Measurements from ENCODE around the gene PNKP.
A peak's percentile ranks its signal among the peaks of the same experiment; 100 is the strongest.

PNKP gene

DNA sequence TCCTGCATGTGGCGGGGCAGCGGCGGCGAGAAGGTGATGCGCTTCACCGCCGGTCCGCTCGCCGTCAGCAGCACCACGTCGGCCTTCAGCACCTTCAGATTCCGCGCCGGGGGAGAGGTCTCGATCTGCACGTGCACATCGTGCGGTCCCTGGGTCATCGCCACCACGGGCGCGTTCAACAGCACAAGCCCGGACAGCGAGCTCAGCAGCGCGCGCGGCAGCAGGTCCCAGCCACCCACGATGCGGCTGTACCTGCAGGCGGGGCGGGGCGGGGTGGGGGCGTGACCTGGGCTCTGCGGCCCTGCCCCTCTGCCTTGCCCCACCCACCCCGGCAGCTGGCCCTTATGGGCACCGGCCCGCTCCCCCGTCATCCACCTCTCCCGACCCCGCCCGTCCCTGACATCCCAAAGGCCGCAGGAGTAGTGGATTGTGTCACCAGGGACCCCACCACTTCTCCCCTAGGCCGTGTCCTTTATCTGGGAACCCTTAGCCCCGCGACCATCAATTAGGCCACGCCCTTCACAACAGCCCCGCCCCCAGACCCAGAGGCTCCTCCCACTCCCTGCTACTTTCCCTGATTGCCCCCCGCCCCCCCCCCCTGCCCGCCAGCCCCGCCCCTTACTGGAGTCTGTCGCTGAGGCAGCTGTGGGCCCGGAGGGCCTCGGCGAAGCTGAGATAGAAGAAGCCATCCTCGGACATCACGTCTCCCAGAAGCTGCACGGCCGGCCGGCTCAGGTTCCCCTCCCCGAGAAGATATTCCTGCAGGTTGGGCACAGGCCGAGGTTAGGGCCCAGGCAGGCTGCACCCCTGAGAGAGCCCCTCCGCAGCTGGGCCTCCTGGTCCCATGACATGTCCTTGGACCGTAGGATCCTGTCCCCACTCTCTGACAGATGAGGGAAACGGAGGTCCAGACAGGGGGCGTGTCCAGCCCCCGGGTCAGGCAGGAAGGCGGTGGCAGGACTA is 23.3 kb upstream of the PNKP start:
- peak; percentile 27 to 59 for DNase-seq (ENCODE audit: low read depth in 2 of 2)

GRCh38 chr19:49889687-49890348 is 22.4 kb upstream of the PNKP start:
- peak; percentile 42 to 47 for DNase-seq (ENCODE audit: low read depth in 2 of 2)

GRCh38 chr19:49889038-49889686 is 21.8 kb upstream of the PNKP start:
- no peak for DNase-seq (ENCODE audit: low read depth in 2 of 2)

- no peak for DNase-seq (ENCODE audit: low read depth in 2 of 2)
Measured at GRCh38 chr19:49888510-49888824, 21.1 kb upstream of the PNKP start.

DNA sequence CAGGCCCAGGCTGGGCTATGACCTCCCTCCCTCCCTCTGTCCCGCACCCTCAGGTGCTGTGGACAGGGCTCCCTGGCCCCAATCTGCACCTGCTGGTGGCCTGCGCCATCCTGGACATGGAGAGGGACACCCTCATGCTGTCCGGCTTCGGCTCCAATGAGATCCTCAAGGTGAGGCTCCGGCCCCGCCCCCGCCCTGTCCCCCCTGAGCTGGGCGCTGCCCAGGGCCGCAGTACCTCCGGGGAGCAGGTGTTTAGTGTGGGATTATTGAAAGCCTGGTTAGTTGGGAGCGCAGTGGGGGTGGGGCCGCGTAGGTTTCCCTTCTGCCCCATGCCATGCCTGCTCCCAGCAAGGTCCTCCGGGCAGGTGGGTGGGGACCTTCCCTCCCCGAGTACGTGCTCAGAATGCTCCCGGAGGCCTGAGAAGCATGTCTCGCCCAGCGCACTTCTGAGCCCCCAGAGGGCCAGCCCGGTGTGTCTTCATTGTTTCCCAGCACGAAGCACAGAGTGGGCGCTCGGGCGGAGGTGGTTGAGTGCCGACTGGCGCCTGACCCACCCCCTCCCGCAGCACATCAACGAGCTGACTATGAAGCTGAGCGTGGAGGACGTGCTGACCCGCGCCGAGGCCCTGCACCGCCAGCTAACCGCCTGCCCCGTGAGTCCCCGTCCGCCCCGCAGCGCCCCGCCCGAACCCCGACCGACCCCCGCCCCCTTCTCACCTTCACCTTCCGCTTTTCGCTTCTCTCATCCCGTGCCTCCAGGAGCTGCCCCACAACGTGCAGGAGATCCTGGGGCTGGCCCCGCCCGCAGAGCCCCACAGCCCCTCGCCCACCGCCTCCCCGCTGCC is 20.5 kb upstream of the PNKP start:
- DNase-seq (ENCODE audit: low read depth in 2 of 2) = no peak

DNA sequence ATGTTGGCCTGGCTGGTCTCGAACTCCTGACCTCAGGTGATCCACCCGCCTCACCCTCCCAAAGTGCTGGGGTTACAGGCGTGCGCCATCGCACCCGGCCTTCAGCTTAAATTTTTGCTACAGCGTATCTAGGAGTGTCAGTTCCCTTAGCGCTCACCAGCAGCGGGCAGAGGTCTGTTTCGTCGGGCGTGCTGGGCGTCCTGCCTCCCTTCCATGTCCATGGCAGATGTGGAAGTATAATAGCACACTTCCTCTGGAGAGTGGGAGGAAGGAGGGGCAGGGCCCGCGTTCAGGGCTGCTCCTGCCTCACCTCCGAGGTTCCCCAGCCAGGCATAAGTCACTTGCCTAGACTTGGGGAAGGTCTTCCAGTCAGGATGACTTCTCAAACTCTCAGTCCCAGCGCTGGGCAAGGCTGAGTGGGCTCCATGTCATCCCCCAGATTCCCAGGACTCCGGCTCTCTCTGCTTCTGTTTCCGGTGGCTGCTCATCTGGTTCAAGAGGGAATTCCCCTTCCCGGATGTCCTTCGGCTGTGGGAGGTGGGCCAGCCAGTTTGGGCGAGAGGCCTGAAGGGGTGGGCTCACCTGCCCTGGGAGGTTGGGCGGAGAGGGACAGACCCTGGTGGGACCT is 19.8 kb upstream of the PNKP start:
- no peak for DNase-seq (ENCODE audit: low read depth in 2 of 2)

DNA sequence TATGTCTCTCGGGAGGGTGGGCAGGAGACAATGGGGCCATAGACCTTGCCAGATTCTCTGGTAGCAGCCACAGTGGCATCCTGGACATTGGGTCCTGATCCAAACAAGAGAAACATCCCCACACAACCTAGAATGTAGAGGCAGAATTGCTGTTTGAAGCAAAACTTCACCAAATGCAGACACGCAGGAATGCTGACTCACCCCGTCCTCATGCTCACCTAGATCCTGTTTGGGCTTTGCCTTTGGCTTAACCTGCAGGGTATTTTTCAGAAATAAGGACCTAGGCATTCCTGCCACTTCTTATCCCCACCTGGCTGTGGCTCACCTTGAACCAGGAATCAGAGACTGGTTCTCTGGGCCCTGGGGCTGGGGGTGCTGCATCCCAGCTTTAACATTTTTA is 17.4 kb upstream of the PNKP start:
- DNase-seq (ENCODE audit: low read depth in 2 of 2) = no peak

GRCh38 chr19:49884109-49884508 is 16.7 kb upstream of the PNKP start:
- DNase-seq (ENCODE audit: low read depth in 2 of 2) = no peak

DNA sequence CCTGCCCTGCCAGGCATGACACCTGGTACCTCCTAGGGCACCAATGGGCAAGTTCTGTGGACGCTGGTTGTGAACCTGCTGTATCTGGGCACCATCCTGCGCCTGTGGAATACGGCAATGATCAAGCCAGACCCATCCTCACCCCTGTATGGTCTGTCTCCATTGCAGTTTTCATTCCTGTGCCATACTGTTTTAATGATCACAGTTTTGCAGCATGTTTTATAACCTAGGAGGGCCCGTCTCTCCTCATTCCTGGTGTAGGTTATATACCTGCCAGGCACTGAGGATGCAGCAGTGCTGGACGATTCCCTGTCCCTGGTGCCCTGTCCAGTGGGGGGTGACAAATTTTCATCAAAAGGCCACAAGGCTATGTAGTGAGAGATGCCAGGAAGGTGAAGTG is 15.7 kb upstream of the PNKP start:
- no peak for DNase-seq (ENCODE audit: low read depth in 2 of 2)

DNA sequence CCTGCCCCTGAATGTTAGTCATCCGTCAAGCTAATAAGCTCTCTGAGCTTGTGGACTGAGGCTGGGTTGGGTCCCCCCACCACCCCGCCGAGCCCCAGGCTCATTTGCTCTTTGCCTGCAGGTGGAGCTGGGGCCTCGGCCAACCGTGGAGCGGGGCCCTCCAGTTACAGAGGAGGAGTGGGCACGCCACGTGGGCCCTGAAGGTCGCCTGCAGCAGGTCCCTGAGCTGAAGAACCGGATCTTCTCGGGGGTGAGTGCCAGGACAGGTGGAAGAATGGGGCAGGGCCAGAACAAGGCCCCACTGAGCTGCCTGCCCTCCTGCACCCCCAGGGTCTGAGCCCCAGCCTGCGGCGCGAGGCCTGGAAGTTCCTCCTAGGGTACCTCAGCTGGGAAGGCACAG is 15.3 kb upstream of the PNKP start:
- DNase-seq (ENCODE audit: low read depth in 2 of 2) = no peak

DNA sequence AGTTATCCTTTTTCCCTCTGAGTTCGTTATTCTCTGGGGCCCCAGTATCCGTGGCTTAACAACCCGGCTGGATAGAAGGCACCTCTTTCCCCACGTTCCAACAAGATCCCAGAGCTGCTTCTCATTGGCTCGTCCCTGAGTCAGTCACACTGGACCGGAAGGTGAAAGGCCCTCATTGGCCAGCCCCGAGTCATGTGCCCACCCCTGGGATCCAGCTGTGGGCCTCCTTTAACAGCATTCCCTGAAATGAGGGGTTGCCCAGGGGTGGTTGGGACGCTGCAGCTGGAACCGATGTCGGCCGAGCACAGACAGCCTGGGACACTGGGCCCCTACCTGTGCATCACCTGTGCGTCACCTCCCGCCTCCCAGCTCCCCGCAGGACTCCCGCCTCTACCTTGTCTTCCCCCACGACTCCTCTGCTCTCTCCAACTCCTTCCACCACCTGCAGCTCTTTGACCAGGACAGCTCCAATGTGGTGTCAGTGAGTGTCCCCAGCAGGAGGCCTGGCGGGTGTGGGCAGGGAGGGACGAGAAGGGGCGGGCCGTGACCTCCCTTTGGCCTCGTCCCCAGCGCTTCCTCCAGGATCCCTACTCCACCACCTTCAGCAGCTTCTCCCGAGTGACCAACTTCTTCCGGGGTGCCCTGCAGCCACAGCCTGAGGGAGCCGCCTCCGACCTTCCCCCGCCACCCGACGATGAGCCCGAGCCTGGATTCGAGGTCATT is 14.5 kb upstream of the PNKP start:
- DNase-seq (ENCODE audit: low read depth in 2 of 2) = no peak

DNA sequence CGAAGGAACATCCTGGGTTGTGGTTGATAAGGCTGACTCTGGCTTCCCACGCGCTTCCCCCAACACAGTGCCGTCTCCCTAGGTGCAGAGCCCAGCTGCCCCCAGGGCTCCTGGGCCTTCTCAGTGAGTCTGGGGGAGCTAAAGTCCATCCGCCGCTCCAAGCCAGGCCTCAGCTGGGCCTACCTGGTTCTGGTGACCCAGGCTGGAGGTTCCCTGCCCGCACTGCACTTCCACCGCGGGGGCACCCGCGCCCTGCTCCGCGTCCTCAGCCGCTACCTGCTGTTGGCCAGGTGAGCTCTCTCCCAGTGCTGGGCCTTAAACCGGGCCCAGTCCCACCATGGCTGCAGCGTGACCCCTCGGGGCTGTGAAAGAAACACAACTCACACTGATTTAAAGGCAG is 13.8 kb upstream of the PNKP start:
- no peak for DNase-seq (ENCODE audit: low read depth in 2 of 2)

DNA sequence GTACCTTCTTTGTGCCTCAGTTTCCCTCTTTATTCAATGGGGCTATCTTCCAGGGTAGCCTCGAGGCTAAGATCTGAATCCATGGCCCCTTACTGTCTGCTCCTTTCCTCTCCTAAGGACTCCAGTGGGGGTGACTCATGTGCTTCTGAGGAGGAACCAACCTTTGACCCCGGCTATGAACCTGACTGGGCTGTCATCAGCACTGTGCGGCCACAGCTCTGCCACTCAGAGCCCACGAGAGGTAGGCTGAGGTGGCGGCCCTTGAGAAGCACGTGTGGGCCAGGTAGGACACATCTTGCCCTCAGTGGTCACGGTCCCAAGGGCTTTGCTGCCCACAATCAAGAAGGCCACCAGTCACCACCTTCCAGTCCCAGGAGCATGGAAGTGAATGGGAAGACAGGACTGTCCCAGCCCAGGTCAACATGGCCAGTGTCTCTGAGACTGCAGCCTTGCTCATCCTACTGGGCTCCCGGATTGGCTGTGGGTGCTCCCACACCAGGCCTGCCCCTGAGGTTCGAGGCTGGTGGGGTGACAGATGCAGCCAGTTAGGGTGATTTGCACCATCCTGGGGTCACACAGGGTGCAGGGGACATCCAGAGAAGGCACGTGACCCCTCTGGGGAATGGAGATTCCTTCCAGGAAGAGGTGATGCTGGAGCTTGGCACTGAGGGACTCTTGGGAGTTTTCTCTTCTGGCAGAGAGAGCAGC is 12.9 kb upstream of the PNKP start:
- no peak for DNase-seq (ENCODE audit: low read depth in 2 of 2)

- no peak for DNase-seq (ENCODE audit: low read depth in 2 of 2)
Measured at GRCh38 chr19:49879243-49879963, 12.0 kb upstream of the PNKP start.

- DNase-seq (ENCODE audit: low read depth in 2 of 2) = no peak
Measured at GRCh38 chr19:49878744-49879070, 11.3 kb upstream of the PNKP start.

DNA sequence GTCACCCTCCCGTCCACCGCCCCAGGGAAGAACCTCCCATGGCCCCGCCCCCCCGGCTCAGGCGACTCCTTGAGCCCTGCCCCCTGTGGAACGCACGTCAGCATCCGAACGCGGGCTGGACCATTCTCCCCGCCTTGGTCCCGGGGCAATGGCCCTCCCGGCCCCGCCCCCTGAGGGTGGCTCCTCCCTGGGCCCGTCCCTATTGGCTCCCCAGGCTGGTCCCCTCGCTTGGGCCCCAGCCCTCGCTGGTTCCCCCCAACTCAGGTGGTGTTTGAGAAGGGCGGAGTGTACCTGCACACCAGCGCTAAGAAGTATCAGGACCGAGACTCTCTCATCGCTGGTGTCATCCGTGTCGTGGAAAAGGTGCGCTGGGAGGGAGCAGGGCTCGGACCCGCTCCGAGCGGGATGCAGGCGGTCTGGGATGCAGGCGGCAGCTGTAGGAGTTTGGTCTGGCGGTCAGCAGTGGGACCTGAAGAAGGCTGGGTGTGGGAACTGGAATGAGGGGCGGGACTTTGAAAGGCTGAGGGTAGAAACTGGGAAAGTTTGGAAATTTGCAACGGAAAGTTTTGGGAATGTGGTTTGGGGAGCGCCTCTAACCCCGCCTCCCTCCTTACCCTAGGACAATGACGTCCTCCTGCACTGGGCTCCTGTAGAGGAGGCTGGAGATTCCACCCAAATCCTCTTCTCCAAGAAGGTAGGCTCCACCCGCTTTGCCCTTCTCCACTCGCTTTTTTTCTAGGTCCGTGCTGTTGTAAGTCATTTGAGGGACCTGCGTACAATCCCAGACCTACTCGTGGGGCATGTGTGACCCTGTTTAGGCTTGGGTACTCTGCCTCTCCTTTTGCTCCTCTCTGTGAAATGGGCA is 10.7 kb upstream of the PNKP start:
- peak; percentile 97 to 98 for DNase-seq (ENCODE audit: low read depth in 2 of 2)

DNA sequence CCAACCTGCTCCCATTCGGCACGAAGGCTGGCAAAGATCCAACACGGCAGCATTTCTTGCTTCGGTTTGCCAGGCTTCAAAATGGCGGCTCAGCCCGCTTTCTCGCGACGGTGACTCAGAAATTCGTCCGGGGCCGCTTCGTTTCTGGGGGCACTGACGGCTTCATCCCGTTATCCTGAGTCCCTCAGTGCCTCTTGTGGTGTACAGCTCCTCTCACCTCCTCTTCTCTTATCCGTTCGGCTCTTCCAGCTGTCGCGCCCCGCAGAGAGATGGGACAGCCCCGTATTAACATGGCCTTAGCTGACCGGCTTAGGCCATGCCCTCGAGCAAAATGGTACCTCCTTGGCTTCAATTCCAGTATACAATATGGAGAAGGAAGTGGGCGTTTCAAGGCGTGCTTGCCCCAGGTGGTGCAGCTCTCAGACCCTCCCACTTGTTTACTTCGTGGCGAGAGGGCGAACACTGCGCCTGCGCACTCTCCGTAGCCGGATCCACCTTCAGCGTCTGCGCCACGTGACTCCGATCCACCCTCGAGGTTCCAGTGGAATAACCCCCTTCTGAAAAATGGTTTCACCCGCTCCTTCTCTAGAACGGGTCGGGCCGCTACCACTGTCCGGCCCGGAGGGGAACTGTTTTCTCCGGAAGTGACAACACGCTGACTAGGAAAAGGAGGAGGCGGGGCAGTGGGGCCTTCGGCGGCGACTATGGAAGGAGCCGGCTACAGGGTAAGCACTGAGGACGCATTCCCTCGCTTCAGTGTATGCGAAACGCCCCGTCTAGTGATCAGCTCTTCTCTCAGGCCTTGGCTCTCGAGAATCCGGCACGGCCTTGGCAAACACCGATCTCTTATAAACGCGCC is 9.9 kb upstream of the PNKP start, which contains the start of the genes AKT1S1 and TBC1D17:
Gene AKT1S1 (minus strand): TSS at position 336 of the 859 bp plus-strand sequence. CDS start 4,060 bp downstream, outside the sequence.
Gene TBC1D17 (plus strand): TSS at position 683 of the 859 bp plus-strand sequence. CDS start 22 bp downstream, at position 705.
- DNase-seq (ENCODE audit: low read depth in 2 of 2) = peak; percentile 86 to 97
